Subcutaneous abdominal adipose tissue (tissue), 5 donors: ENCODE measurements around the gene GPR84.
A peak's percentile ranks its signal among the peaks of the same experiment; 100 is the strongest.
"Not testable (repeated sequence)": the region's sequence is repeated elsewhere in the genome, so short reads cannot be mapped to it uniquely, and the experiment has no call there.

Source experiments
- H3K27ac ChIP-seq: one replicate; pipeline ENCODE4 v1.7.0; 2013; ENCODE audit warnings: low read depth, mild to moderate bottlenecking, inconsistent platforms, low read length, moderate library complexity
- H3K27me3 ChIP-seq, 5 donors: one replicate each; pipeline ENCODE4 v1.7.0; 2013; ENCODE audit warnings: low read length in 5 of 5, inconsistent platforms in 1 of 5; ENCODE audit not compliant: control insufficient read depth in 5 of 5, insufficient read depth in 4 of 5
- H3K36me3 ChIP-seq, 5 donors: one replicate each; pipeline ENCODE4 v1.7.0; 2013; ENCODE audit warnings: low read length in 5 of 5; ENCODE audit not compliant: control insufficient read depth in 5 of 5, insufficient read depth in 5 of 5
- H3K4me1 ChIP-seq, 5 donors: one replicate each; pipeline ENCODE4 v1.7.0; 2013; ENCODE audit warnings: low read length in 5 of 5, mild to moderate bottlenecking in 3 of 5, moderate library complexity in 1 of 5; ENCODE audit not compliant: control insufficient read depth in 5 of 5, insufficient read depth in 5 of 5
- H3K4me3 ChIP-seq, 5 donors: one replicate each; pipeline ENCODE4 v1.7.0; 2013; ENCODE audit warnings: low read length in 5 of 5, low read depth in 1 of 5
- H3K9ac ChIP-seq, 5 donors: one replicate each; pipeline ENCODE4 v1.7.0; 2013; ENCODE audit warnings: low read length in 5 of 5, mild to moderate bottlenecking in 4 of 5, moderate library complexity in 3 of 5
- H3K9me3 ChIP-seq, 5 donors: one replicate each; pipeline ENCODE4 v1.7.0; 2013; ENCODE audit warnings: low read length in 5 of 5; ENCODE audit not compliant: control insufficient read depth in 5 of 5
- donor health status: healthy.
- donor health status: healthy.
- donor health status: healthy.
- donor health status: healthy.
- donor health status: healthy.

The GPR84 gene

DNA sequence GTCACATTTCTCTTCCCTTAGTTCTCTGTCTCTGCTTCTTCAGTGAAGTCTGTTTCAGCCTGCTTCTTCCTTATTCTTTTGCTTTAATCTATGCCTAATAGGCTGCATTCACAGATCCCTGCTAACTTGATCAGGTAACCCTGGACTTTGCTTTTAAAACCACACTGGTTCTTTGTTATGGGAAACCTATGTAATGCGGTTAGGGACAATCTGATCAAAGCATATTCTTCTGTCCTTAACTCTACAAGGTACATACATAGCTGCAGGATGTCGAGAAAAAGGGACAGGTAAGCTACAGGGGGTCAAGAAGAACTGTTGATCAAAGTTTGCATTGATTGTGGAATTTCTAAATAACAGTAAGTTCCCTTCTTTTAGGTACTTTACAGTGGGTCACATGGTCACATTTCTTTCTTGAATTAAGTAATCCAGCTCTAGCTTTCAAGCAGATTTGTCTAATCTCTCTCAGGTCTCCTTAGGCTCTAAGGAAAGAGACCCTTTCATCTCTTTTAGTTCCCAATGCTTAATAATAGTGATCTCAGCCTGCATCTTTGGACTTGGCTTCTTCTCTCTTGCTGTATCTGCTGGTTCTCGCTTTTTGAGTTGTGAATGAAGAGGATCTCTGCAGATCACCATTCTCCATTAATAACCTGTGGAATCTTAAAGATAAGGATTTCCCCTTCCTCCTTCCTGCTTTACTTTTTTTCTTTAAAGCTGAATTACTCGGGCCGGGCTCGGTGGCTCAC is 35.5 kb downstream of the GPR84 start:
- no peak overlapping the region for H3K4me3 ChIP-seq
- H3K36me3 ChIP-seq = peaks cover 0 to 6% (median 3%) of the 10 kb centered on the region in 5 donors
- H3K9ac ChIP-seq = no peak overlapping the region
- H3K27me3 ChIP-seq = no peaks in the 10 kb centered on the region
- peaks cover 0 to 41% (median 25%) of the 10 kb centered on the region in 5 donors for H3K4me1 ChIP-seq
- no peaks in the 10 kb centered on the region for H3K9me3 ChIP-seq
- H3K27ac ChIP-seq = no peak overlapping the region

DNA sequence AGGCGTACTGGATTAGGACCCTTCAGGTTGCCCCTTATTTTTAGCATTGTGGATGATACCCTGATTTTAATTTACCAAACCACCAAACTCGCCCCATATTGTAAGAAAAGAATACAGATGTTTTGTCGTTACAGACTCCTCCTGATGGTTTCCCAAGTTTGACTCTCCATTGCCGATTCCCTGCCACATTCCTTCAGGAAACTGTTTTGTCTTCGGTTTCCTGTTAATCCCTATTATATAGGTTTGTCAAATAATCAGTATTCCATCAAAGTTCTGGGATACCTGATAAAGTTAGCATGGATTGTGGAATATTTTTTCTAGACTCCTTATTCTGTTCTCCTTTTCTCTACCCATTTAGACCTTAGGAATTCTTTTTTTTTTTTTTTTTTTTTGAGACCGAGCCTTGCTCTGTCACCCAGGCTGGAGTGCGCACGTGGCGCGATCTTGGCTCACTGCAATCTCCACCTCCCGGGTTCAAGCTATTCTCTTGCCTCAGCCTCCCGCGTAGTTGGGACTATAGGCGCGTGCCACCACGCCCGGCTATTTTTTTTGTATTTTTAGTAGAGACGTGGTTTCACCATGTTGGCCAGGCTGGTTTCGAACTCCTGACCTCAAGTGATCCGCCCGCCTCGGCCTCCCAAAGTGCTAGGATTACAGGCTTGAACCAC is 38.7 kb downstream of the GPR84 start:
- Histone ChIP-seq H3K4me1 (peaks cover 0 to 30% (median 25%) of the 10 kb centered on the region in 5 donors), H3K27ac (peak overlapping the region; percentile 79)
- H3K36me3 ChIP-seq = not testable (repeated sequence)

DNA sequence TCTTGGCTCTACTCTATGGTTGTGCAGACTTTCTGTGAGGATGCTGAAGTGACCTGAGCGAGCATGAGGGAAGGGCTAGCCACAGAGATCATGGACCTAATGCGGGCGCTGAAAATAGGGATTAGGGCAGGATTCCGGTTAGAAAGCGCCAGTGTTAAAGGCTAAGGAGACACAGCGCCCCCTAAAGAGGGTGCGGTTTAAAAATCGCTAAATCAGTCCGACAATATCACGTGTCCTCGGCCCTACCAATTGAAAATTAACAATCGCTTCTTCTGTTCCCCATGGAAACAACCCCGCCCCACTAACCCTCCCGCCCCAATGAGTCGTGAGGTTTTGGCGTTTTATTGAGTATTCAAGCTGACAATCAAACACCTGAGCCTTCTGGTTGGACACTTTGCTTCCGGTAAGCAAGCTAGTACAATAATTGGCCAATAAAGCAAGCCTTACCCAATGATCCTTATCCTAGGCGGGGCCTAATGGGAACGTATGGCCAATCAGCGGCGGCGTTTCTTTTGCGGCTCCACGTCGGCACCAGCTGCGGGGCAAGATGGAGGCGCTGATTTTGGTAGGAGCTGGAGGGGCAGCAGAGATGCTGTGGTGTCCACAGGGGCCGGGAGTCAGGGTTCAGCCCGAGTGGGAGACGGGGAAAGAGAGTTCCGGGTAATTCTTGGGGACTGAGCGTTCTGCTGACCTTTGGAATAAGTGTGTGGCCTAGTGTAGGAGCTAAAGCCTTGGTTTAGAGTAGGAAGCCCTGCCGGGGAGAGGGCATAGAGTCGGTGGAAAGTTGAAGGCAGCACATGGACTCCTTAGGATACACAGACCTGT is 39.5 kb downstream of the GPR84 start, which contains the start of gene COPZ1:
TSS of gene COPZ1 (plus strand) at position 515 of the 825 bp plus-strand sequence. CDS start at position 548, 33 bp downstream.
- Histone ChIP-seq H3K9ac (peak within 1 kb of the TSS; percentile 40 to 96 (median 90)), H3K4me3 (peak within 1 kb of the TSS; percentile 89 to 100 (median 98)), H3K4me1 (peaks cover 0 to 30% (median 23%) of the 10 kb centered on the region in 5 donors), H3K27me3 (no peaks in the 10 kb centered on the region), H3K36me3 (peaks cover 0 to 6% (median 0%) of the 10 kb centered on the region in 5 donors), H3K27ac (peak within 1 kb of the TSS; percentile 79), H3K9me3 (no peaks in the 10 kb centered on the region)

More for the DNA sequence above, 38.7 kb downstream of the GPR84 start:
- H3K27me3 ChIP-seq, H3K9me3 ChIP-seq: not testable (repeated sequence)
- Histone ChIP-seq H3K4me3 (peak overlapping the region; percentile 89 to 100 (median 98)), H3K9ac (peak overlapping the region; percentile 40 to 96 (median 90))

DNA sequence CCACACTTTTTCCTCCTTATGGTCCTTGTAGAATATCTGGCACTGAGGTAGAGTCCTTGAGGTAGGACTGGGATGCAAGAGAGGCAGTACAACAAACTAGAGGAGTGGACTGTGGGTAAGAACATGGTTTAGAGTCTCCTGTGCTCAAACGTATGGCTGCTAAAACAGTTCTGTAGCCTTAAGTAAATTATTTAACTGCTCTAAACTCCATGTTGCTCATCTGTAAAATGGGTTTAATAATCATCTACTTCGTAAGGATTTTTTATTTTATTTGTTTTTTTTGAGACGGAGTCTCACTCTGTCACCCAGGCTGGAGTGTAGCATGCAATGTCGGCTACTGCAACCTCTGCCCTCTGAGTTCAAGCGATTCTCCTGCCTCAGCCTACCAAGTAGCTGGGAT is 42.9 kb downstream of the GPR84 start:
- Histone ChIP-seq H3K27ac (no peak overlapping the region), H3K36me3 (no peaks in the 10 kb centered on the region), H3K9ac (no peak overlapping the region)

More for the DNA sequence above, 42.9 kb downstream of the GPR84 start:
- Histone ChIP-seq H3K27me3 (no peaks in the 10 kb centered on the region), H3K9me3 (no peaks in the 10 kb centered on the region), H3K4me1 (peaks cover 0 to 13% (median 11%) of the 10 kb centered on the region in 5 donors), H3K4me3 (no peak overlapping the region)
